HepG2 (cell line): Measurements from ENCODE around the gene CNNM2. TPM values are rescaled to one million over a fixed set of nuclear protein-coding genes. Genes with fewer than 3 reads are reported as not detected.

Source experiments
- CENPX ChIP-seq: sonication (generic); formaldehyde crosslinking; IDR thresholded peaks from 2 replicates; pipeline ENCODE4 v1.9.0; 2021; ENCODE audit warnings: mild to moderate bottlenecking, missing genetic modification reagents, moderate library complexity
- E2F1 ChIP-seq: sonication (generic); formaldehyde crosslinking; IDR thresholded peaks from 2 replicates; pipeline ENCODE4 v1.5.0; 2020; ENCODE audit warnings: missing genetic modification reagents
- EED ChIP-seq: sonication (generic); formaldehyde crosslinking; IDR thresholded peaks from 2 replicates; pipeline ENCODE4 v1.5.0; 2020; ENCODE audit warnings: mild to moderate bottlenecking, missing genetic modification reagents
- GABPB1 ChIP-seq: IDR thresholded peaks from 2 replicates; pipeline ENCODE4 v1.6.1; 2016; ENCODE audit warnings: mild to moderate bottlenecking, missing genetic modification reagents, moderate library complexity, missing compliant biosample characterization
- HBP1 ChIP-seq: IDR thresholded peaks from 2 replicates; pipeline ENCODE4 v1.6.1; 2016; ENCODE audit warnings: low read depth, control low read depth
- HOXA9 ChIP-seq: sonication (generic); formaldehyde crosslinking; IDR thresholded peaks from 2 replicates; pipeline ENCODE4 v1.8.1; 2022; ENCODE audit warnings: missing genetic modification reagents, mild to moderate bottlenecking, moderate library complexity, borderline replicate concordance
- MED8 ChIP-seq: sonication (generic); formaldehyde crosslinking; IDR thresholded peaks from 2 replicates; pipeline ENCODE4 v1.8.1; 2023; ENCODE audit warnings: mild to moderate bottlenecking, missing genetic modification reagents; ENCODE audit not compliant: insufficient replicate concordance
- MTA3 ChIP-seq: sonication (generic); formaldehyde crosslinking; IDR thresholded peaks from 2 replicates; pipeline ENCODE4 v1.4.0; 2020; ENCODE audit warnings: missing genetic modification reagents
- NCOR1 ChIP-seq: fragments of 200-600 bp; sonication (generic); IDR thresholded peaks from 2 replicates; pipeline ENCODE4 v1.7.0; 2017; ENCODE audit warnings: antibody characterized with exemption, low read length, borderline replicate concordance
- NFIB ChIP-seq: sonication (generic); formaldehyde crosslinking; IDR thresholded peaks from 2 replicates; pipeline ENCODE4 v1.9.0; 2021; ENCODE audit warnings: missing genetic modification reagents, mild to moderate bottlenecking, borderline replicate concordance
- NONO ChIP-seq, 2 experiments: fragments of 450-650 bp in 1 of 2; sonication (generic) in 1 of 2; formaldehyde crosslinking in 1 of 2; IDR thresholded peaks in 1 of 2; conservative IDR thresholded peaks in 1 of 2; 2 replicates each; pipeline versions ENCODE4 v1.6.1 to v1.8.0; 2017 to 2022; ENCODE audit warnings: mild to moderate bottlenecking in 1 of 2, missing genetic modification reagents in 1 of 2, moderate library complexity in 1 of 2
- PITX1 ChIP-seq: sonication (generic); formaldehyde crosslinking; IDR thresholded peaks from 2 replicates; pipeline ENCODE4 v1.5.1; 2020; ENCODE audit warnings: mild to moderate bottlenecking, missing genetic modification reagents
- SMAD3 ChIP-seq: sonication (generic); formaldehyde crosslinking; IDR thresholded peaks from 2 replicates; pipeline ENCODE4 v1.4.0; 2020; ENCODE audit warnings: missing genetic modification reagents
- SNRNP70 ChIP-seq: fragments of 200-400 bp; formaldehyde crosslinking; IDR thresholded peaks from 2 replicates; pipeline ENCODE4 v1.6.1; 2017; ENCODE audit warnings: mild to moderate bottlenecking, low read depth, low read length, moderate library complexity
- THRA ChIP-seq: sonication (generic); formaldehyde crosslinking; IDR thresholded peaks from 2 replicates; pipeline ENCODE4 v1.4.0; 2020; ENCODE audit warnings: missing genetic modification reagents, borderline replicate concordance
- YEATS2 ChIP-seq: sonication (generic); formaldehyde crosslinking; IDR thresholded peaks from 2 replicates; pipeline ENCODE4 v1.4.0; 2020; ENCODE audit warnings: missing genetic modification reagents, borderline replicate concordance
- ZNF24 ChIP-seq: fragments of 450-650 bp; IDR thresholded peaks from 2 replicates; pipeline ENCODE4 v1.6.1; 2017; ENCODE audit warnings: antibody characterized with exemption, mild to moderate bottlenecking
- ZNF280D ChIP-seq: sonication (generic); formaldehyde crosslinking; IDR thresholded peaks from 2 replicates; pipeline ENCODE4 v1.5.1; 2020; ENCODE audit warnings: mild to moderate bottlenecking, missing genetic modification reagents
- ZNF296 ChIP-seq: sonication (generic); formaldehyde crosslinking; conservative IDR thresholded peaks from 2 replicates; pipeline ENCODE4 v1.5.0; 2020; ENCODE audit warnings: mild to moderate bottlenecking, missing genetic modification reagents
- ZNF333 ChIP-seq: sonication (generic); formaldehyde crosslinking; IDR thresholded peaks from 2 replicates; pipeline ENCODE4 v1.4.0; 2020; ENCODE audit warnings: mild to moderate bottlenecking, missing genetic modification reagents, borderline replicate concordance
- ZNF576 ChIP-seq: sonication (generic); formaldehyde crosslinking; IDR thresholded peaks from 2 replicates; pipeline ENCODE4 v1.4.0; 2020; ENCODE audit warnings: mild to moderate bottlenecking, missing genetic modification reagents
- polyA plus RNA-seq, 8 experiments: library from polyadenylated mRNA; depleted of rRNA in 3 of 8; stranded (reverse) in 7 of 8; unstranded in 1 of 8; fragments of >200 nt; fragmentation: Illumina TruSeq in 4 of 8; extraction: Trizol in 4 of 8; gene quantifications; 2 replicates each; pipeline versions ENCODE4 v1.2.1 to v1.2.3, GENCODE V29; 2011 to 2016; ENCODE audit warnings: low read depth in 4 of 8, missing spikeins in 1 of 8, mixed read lengths in 1 of 8; ENCODE audit not compliant: insufficient read depth in 1 of 8
- total RNA-seq, 5 experiments: library from RNA; depleted of rRNA; stranded (reverse); fragments of >200 nt; fragmentation: Illumina TruSeq; extraction: Trizol; gene quantifications; 2 replicates each; pipeline ENCODE4 v1.2.3, GENCODE V29; 2016; ENCODE audit warnings: low read depth in 1 of 5

The CNNM2 gene
- total and polyA plus RNA-seq, 2 of the 13 experiments (the other 11 are each of a cell fraction or from before 2014, with no cell fraction given) = 7.1 to 9.0 TPM

- TF ChIP-seq ZNF333 (CRISPR knock-in tag) = peak; percentile 95
- no peak for TF ChIP-seq NCOR1
- TF ChIP-seq NONO (IDR thresholded peaks at IDR 0.05) = no peak
- TF ChIP-seq NONO (CRISPR knock-in tag; conservative IDR thresholded peaks at IDR 0.05) = peak; percentile 63; the same call in 1 of the 2 replicates
- no peak for TF ChIP-seq ZNF576 (CRISPR knock-in tag)
- peak; percentile 76 for TF ChIP-seq E2F1
- 0 out of 2 replicates have a peak, but pooled peaks have one; percentile 22 for TF ChIP-seq SMAD3 (CRISPR knock-in tag)
- peak; percentile 28; the same call in 1 of the 2 replicates for TF ChIP-seq HOXA9
- no peak for TF ChIP-seq NFIB (CRISPR knock-in tag)
- TF ChIP-seq HBP1 (CRISPR knock-in tag) = peak; percentile 61; the same call in 1 of the 2 replicates
- TF ChIP-seq MTA3 (CRISPR knock-in tag) = no peak
- no peak; the same call in 1 of the 2 replicates for TF ChIP-seq EED (CRISPR knock-in tag)
- peak; percentile 50 for TF ChIP-seq PITX1 (CRISPR knock-in tag)
- TF ChIP-seq GABPB1 = peak; percentile 63
- no peak for TF ChIP-seq CENPX (CRISPR knock-in tag)
- no peak for TF ChIP-seq SNRNP70
- TF ChIP-seq YEATS2 (CRISPR knock-in tag) = peak; percentile 45
- no peak for TF ChIP-seq ZNF24
- TF ChIP-seq THRA (CRISPR knock-in tag) = peak; percentile 38; the same call in 1 of the 2 replicates
- TF ChIP-seq ZNF280D (CRISPR knock-in tag) = peak; percentile 50; the same call in 1 of the 2 replicates
- TF ChIP-seq MED8 (CRISPR knock-in tag) = peak; percentile 63
- TF ChIP-seq ZNF296 (CRISPR knock-in tag) = no peak
These were observed 48.6 kb upstream of the CNNM2 start, which contains the start of gene AS3MT (continued) for GRCh38 chr10:102869258-102870198.
